Stimulated activated CD8-positive, alpha-beta memory T cell treated with anti-CD3 and anti-CD28 coated beads, Interleukin-12 subunit alpha, Interleukin-12 subunit beta, amount 100 ng/mL, for 24 hours (primary cell): ENCODE data around the gene SNAP47.
A peak's percentile ranks its signal among the peaks of the same experiment; 100 is the strongest.

Source experiments
- DNase-seq: peaks from one replicate; pipeline ENCODE4 v3.0.0-alpha.2; 2020; ENCODE audit errors: extremely low read depth

Gene SNAP47

GRCh38 chr1:227785094-227785804 is 50.0 kb downstream of the SNAP47 start:
- no peak for DNase-seq

GRCh38 chr1:227785805-227786671 is 50.8 kb downstream of the SNAP47 start:
- no peak for DNase-seq

- no peak for DNase-seq
Observed at GRCh38 chr1:227786673-227787512, 51.7 kb downstream of the SNAP47 start.

- DNase-seq, result peak; percentile 79
Observed at GRCh38 chr1:227787513-227788270, 52.5 kb downstream of the SNAP47 start.

GRCh38 chr1:227788271-227789083 is 53.2 kb downstream of the SNAP47 start:
- peak; percentile 39 for DNase-seq

- DNase-seq, result no peak
Observed at GRCh38 chr1:227789084-227790033, 54.1 kb downstream of the SNAP47 start.

- no peak for DNase-seq
Observed at GRCh38 chr1:227790034-227790400, 54.8 kb downstream of the SNAP47 start.

GRCh38 chr1:227790868-227791267 is 55.6 kb downstream of the SNAP47 start:
- DNase-seq, result no peak

- DNase-seq, result no peak
Observed at GRCh38 chr1:227791425-227792143, 56.3 kb downstream of the SNAP47 start.

GRCh38 chr1:227792216-227793078 is 57.2 kb downstream of the SNAP47 start:
- DNase-seq, result no peak

- DNase-seq, result no peak
Observed at GRCh38 chr1:227793079-227793947, 58.1 kb downstream of the SNAP47 start.

GRCh38 chr1:227793948-227794816 is 58.9 kb downstream of the SNAP47 start:
- DNase-seq, result no peak

- DNase-seq, result no peak
Observed at GRCh38 chr1:227794817-227795192, 59.6 kb downstream of the SNAP47 start.

GRCh38 chr1:227795732-227796131 is 60.5 kb downstream of the SNAP47 start:
- DNase-seq, result no peak

GRCh38 chr1:227796359-227796915 is 61.2 kb downstream of the SNAP47 start:
- DNase-seq, result no peak

- no peak for DNase-seq
Observed at GRCh38 chr1:227797144-227797543, 61.9 kb downstream of the SNAP47 start.
